H1 (cell line): ENCODE data around the gene DEXI. TPM values are rescaled to one million over a fixed set of nuclear protein-coding genes. Genes with fewer than 3 reads are reported as not detected.

Experiments used
- HDAC2 ChIP-seq, 2 experiments: fragments of 300-600 bp in 1 of 2; sonication (generic) in 1 of 2; IDR thresholded peaks; 2 replicates each; pipeline ENCODE4 v1.6.1; 2011 to 2012; ENCODE audit warnings: low read depth in 2 of 2, low read length in 2 of 2, mild to moderate bottlenecking in 2 of 2, moderate library complexity in 2 of 2, borderline replicate concordance in 1 of 2, inconsistent platforms in 1 of 2
- MAFK ChIP-seq: IDR thresholded peaks from 2 replicates; pipeline ENCODE4 v1.6.1; 2012; ENCODE audit warnings: low read depth, mild to moderate bottlenecking, improper control_type of control experiment, low read length
- SRF ChIP-seq: IDR thresholded peaks from 2 replicates; pipeline ENCODE4 v1.6.1; 2011; ENCODE audit warnings: mild to moderate bottlenecking, low read depth, low read length, moderate library complexity
- polyA plus RNA-seq, 7 experiments: library from polyadenylated mRNA; depleted of rRNA in 3 of 7; stranded (reverse) in 5 of 7; unstranded in 2 of 7; fragments of >200 nt in 5 of 7; fragments of 200-250 nt in 2 of 7; gene quantifications; 1 replicate in 5 of 7; 2 replicates in 1 of 7; 4 replicates in 1 of 7; pipeline versions ENCODE4 v1.2.1 to v1.2.3, GENCODE V29; 2011 to 2013; ENCODE audit warnings: missing spikeins in 2 of 7, mixed read lengths in 2 of 7
- total RNA-seq: library from RNA; stranded (reverse); fragmentation: NEBNext Ultra II Directional; extraction: Animal tissue kit (Norgen Biotek cat#: 25700); gene quantifications from 2 replicates; pipeline ENCODE4 v1.2.1, GENCODE V29; 2021

The DEXI gene
- total and polyA plus RNA-seq, 2 of the 8 experiments (the other 6 are each of a cell fraction or from before 2014, with no cell fraction given) = 39.5 to 47.3 TPM

DNA sequence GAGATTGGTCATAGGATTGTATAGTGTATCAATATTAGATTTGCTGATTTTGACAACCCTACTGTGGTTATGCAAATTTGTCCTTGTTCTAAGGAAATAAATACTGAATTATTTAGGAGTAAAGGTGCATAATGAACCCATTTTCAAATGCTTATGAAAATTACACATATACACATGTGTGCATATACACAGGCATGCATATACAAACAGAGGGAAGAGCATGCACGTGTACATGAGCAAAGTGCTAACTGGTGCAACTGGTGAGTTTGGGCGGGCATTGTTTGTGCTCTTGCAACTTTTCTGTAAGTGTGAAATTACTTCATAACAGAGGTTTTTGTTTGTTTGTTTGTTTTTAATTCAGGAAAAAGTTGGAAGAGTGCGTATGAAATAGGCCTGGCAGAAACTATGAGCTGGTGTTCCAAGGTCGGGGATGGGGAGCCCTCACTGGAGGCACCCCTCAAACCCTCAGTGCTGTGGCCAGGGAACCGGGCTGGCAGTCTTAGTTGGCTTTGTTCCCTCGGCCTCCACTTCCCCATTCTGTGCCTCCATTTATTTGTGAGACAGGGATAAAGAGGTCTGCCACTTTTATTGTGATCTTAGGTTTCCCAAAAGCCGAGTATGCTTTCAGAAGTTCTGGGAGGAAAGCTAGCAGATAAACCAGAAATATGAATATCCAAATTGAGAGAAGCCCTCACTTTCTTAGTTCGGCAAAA is 5.8 kb downstream of the DEXI start (continued):
- TF ChIP-seq SRF = no peak
- TF ChIP-seq MAFK = no peak
- no peak for TF ChIP-seq HDAC2 (IDR thresholded peaks at IDR 0.05; ENCODE audit: borderline replicate concordance in 1 of 2, low read depth in 2 of 2, low read length in 2 of 2)
